Central memory CD8-positive, alpha-beta T cell (primary cell): ENCODE measurements around the gene TAB2.

ENCODE experiments used
- ATAC-seq: fragments of 150-1000 bp; cut with Tn5 transposase; replicated peaks from 2 replicates; pipeline ENCODE4 v1.10.0; 2022; ENCODE audit warnings: mild to moderate bottlenecking, moderate FRiP score, moderate number of reproducible peaks; ENCODE audit not compliant: poor library complexity, severe bottlenecking; ENCODE audit errors: extremely low read depth
- DNase-seq, 2 donors: peaks; one replicate each; pipeline ENCODE4 v3.0.0; 2021; ENCODE audit warnings: low spot score in 2 of 2
- H3K27ac Mint-ChIP-seq: one replicate; pipeline ENCODE4 v1.8.0; 2022; ENCODE audit warnings: low read depth, mild to moderate bottlenecking, moderate library complexity, mixed read lengths
- H3K27me3 Mint-ChIP-seq: one replicate; pipeline ENCODE4 v1.8.0; 2022; ENCODE audit warnings: mixed read lengths
- H3K36me3 Mint-ChIP-seq: one replicate; pipeline ENCODE4 v1.8.0; 2022; ENCODE audit warnings: mild to moderate bottlenecking, moderate library complexity, mixed read lengths; ENCODE audit not compliant: insufficient read depth
- H3K4me1 Mint-ChIP-seq: one replicate; pipeline ENCODE4 v1.8.0; 2022; ENCODE audit warnings: mixed read lengths
- H3K4me3 Mint-ChIP-seq: one replicate; pipeline ENCODE4 v1.8.0; 2022; ENCODE audit warnings: mild to moderate bottlenecking, moderate library complexity, mixed read lengths
- H3K9me3 Mint-ChIP-seq: one replicate; pipeline ENCODE4 v1.8.0; 2022; ENCODE audit warnings: mixed read lengths

Gene TAB2

DNA sequence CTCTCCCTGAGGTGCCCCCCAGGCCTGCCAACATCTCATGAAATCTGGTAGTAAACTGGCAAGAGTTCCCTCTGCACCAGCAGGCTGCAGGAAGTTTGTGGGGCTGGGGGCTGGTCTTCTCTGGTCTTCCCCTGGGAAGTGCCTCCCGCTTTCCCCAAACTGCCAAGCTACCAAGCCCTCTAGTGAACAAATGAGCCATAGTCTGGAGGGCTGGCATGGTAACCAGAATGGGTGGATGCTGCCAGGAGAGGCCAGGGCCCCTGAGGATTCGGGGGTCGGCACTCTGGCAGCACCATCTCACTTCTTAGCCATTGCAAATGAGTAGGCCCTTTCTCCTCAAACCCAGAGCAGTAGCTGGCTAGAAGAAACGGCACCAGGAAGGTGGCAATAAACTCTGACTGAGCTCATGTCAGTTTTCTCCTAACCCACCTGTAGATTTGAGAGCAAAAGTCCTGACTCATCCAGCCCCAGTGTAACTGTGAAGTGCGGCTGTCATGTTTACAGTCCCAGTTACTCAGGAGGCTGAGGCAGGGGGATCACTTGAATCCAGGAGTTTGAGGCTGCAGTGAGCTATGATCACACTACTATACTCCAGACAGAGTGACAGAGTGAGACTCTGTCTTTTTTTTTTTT is 131.4 kb downstream of the TAB2 start:
- ATAC-seq: no peak
- H3K36me3 Mint-ChIP-seq: peaks cover 11% of the 10 kb centered on the region
- no peak for DNase-seq
- H3K4me3 Mint-ChIP-seq: no peak overlapping the region
- H3K27ac Mint-ChIP-seq: no peak overlapping the region
- H3K9me3 Mint-ChIP-seq: no peaks in the 10 kb centered on the region
- H3K27me3 Mint-ChIP-seq: no peaks in the 10 kb centered on the region
- no peaks in the 10 kb centered on the region for H3K4me1 Mint-ChIP-seq

DNA sequence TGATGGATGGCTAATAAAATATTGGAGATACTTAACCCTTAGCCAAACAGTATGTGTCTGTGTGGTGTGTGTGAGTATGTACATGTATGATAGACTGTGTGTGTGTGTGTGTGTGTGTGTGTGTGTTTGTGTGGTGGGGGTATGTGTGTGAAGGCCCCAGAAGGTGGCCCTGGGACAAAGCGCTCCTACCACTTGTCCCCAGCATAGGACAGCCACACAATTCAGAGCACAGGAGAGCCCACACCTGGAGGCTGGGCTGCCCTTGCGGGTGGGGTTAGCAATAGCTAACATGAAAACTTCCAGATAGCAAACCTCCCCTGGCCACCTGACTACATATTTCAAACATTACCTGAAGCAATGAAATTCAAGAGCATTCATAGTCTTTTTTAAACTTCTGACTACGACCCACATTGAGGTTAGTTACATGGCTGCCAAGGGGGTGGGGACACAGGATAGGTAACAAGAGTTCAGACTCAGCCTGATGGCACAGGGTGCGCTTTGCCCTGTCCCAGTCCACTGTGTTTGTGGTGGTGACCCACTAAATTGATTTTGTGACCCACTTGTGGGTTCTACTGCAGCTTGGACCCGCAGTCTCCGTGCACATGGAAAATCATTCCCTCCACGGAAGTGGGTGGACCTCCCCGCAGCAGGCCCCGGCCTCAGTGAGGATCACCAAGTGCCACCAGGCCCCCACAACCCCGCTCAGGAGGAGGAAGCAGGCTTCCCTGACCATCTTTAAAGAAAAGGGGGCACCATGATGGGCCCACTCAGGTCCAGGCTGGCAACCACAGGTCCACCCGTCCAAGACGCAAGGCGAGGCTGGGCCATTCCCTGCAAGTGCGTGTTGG is 132.5 kb downstream of the TAB2 start:
- no peak for DNase-seq
- Mint-ChIP-seq H3K27ac (no peak overlapping the region), H3K4me3 (peak overlapping the region; percentile 49), H3K36me3 (peaks cover 13% of the 10 kb centered on the region), H3K27me3 (no peaks in the 10 kb centered on the region), H3K4me1 (no peaks in the 10 kb centered on the region), H3K9me3 (no peaks in the 10 kb centered on the region)
- no peak for ATAC-seq

- no peak for ATAC-seq
- H3K36me3 Mint-ChIP-seq: peaks cover 13% of the 10 kb centered on the region
- H3K27me3 Mint-ChIP-seq: no peaks in the 10 kb centered on the region
Observed at GRCh38 chr6:149450679-149451375, 133.3 kb downstream of the TAB2 start.

DNA sequence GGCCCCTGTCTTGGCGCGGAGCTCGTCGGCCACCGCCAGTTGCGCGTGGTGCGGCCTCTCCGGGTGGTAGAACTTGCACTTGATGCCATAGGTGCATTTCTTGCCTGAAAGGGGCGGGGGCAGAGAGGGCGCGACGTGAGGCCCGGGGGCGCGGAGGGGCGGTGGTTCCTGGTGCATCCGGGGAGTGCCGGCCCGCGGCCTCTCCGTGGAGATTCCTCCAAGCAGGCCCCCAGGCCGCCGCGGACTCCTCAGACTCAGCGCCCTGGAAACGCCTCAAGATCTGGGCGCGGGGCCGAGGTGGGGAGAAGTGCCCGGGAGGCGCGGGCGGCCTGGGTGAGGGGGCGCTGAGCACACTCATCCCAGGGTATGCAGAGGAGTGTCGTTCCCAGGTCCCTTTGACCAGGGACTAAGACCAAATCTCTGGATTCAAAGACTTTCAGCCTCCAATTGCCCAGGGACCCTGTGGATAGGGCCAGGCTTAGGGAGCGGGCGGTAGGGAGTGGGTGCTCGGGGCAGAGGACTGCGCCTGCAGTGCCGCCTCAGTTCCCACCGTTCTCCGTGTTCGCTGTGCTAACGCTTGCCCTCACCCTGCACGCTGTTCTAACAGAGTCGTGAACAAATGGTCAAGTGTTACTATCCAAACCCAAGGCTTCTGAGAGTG is 134.0 kb downstream of the TAB2 start:
- DNase-seq (no peak), ATAC-seq (no peak)
- Mint-ChIP-seq H3K4me3 (no peak overlapping the region), H3K4me1 (no peaks in the 10 kb centered on the region), H3K27ac (no peak overlapping the region), H3K9me3 (no peaks in the 10 kb centered on the region), H3K36me3 (peaks cover 13% of the 10 kb centered on the region), H3K27me3 (no peaks in the 10 kb centered on the region)

More at GRCh38 chr6:149450679-149451375, 133.3 kb downstream of the TAB2 start:
- DNase-seq: no peak
- Mint-ChIP-seq H3K27ac (no peak overlapping the region), H3K4me1 (no peaks in the 10 kb centered on the region), H3K4me3 (peak overlapping the region; percentile 49), H3K9me3 (no peaks in the 10 kb centered on the region)

GRCh38 chr6:149452037-149452939 is 134.8 kb downstream of the TAB2 start:
- ATAC-seq (no peak), DNase-seq (no peak)
- Mint-ChIP-seq H3K9me3 (no peaks in the 10 kb centered on the region), H3K27ac (no peak overlapping the region), H3K36me3 (peaks cover 13% of the 10 kb centered on the region), H3K4me1 (no peaks in the 10 kb centered on the region), H3K27me3 (no peaks in the 10 kb centered on the region), H3K4me3 (no peak overlapping the region)

- ATAC-seq: no peak
- H3K4me1 Mint-ChIP-seq: no peaks in the 10 kb centered on the region
Observed at GRCh38 chr6:149453597-149454345, 136.3 kb downstream of the TAB2 start.

GRCh38 chr6:149454346-149454848 is 136.9 kb downstream of the TAB2 start:
- Mint-ChIP-seq H3K27me3 (no peaks in the 10 kb centered on the region), H3K4me1 (no peaks in the 10 kb centered on the region), H3K9me3 (no peaks in the 10 kb centered on the region), H3K4me3 (no peak overlapping the region), H3K27ac (no peak overlapping the region), H3K36me3 (peaks cover 26% of the 10 kb centered on the region)
- DNase-seq: no peak
- ATAC-seq: no peak

More at GRCh38 chr6:149453597-149454345, 136.3 kb downstream of the TAB2 start:
- Mint-ChIP-seq H3K4me3 (no peak overlapping the region), H3K27ac (no peak overlapping the region), H3K9me3 (no peaks in the 10 kb centered on the region), H3K36me3 (peaks cover 21% of the 10 kb centered on the region), H3K27me3 (no peaks in the 10 kb centered on the region)
- no peak for DNase-seq

DNA sequence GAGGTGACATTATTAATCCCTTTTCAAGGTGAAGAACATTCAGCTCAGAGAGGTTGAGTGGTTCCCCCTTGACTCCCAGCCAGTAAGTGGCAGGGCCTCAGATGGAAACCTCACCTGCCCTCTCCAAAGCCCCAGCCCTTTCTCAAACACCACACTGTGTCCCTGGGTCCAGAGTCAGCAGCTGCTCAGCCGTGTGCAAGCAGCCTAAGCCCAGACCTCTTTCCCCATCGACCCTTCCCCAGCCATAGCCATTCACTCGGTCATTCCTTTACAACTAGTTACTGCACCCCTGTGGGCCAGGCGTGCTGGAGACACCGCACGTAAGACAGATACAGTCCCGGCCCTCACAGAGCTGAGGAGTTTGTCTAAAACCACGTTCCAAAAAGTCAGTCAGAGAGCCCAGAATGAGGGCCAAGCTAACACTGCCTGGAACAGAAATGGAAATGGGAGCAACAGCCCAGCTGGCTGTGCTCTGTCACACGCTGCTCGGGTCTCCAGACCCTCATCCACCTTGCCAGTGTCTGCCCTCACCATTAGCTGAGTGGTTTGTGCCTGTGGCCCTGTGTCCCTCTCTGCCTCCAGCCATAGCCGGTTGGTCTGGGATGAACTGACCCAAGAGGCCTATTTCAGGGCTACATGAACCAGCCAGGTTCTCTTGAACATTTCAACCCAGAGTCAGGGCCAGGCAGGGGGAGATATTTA is 137.7 kb downstream of the TAB2 start:
- peaks cover 29% of the 10 kb centered on the region for H3K36me3 Mint-ChIP-seq
- peak overlapping the region; percentile 49 for H3K27ac Mint-ChIP-seq
- no peaks in the 10 kb centered on the region for H3K4me1 Mint-ChIP-seq
- no peak for DNase-seq
- H3K4me3 Mint-ChIP-seq: no peak overlapping the region
- H3K9me3 Mint-ChIP-seq: no peaks in the 10 kb centered on the region
- peak; percentile 10 for ATAC-seq
- no peaks in the 10 kb centered on the region for H3K27me3 Mint-ChIP-seq

DNA sequence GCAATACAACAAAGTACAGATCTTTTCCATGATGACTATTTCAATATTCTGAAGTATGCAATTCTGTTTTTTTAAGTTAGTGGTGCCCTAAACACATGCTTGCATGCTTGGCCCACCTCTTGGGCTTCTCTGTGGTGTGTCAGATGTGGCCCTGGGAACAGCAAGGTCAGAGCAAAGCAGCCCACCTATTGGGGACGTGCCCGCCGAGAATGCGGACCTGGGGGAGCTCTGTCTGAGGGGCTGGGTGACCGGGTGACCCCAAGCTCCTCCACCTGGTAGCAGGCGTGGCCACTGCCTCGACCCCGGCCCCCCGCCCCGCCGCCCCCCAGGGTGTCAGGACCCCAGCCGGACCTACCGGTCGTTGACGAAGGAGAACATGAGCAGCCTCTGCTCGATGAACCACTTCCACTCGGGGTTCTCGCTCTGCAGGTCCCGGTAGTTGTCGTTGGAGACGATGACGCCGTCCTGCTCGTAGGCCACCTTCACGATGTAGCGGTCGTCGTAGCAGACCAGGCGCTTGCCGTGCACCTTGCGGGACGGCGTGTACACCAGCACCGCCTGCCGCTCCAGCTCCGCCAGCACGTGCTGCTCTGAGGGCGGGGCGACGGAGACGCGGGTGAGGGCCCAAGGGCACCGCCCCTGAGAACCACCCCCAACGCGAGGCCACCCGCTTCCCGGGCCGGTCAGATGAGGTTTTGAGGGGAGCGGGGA is 139.0 kb downstream of the TAB2 start:
- no peak for DNase-seq
- no peaks in the 10 kb centered on the region for H3K9me3 Mint-ChIP-seq
- no peak overlapping the region for H3K27ac Mint-ChIP-seq
- no peaks in the 10 kb centered on the region for H3K27me3 Mint-ChIP-seq
- no peak overlapping the region for H3K4me3 Mint-ChIP-seq
- no peaks in the 10 kb centered on the region for H3K4me1 Mint-ChIP-seq
- peaks cover 38% of the 10 kb centered on the region for H3K36me3 Mint-ChIP-seq
- no peak for ATAC-seq

DNA sequence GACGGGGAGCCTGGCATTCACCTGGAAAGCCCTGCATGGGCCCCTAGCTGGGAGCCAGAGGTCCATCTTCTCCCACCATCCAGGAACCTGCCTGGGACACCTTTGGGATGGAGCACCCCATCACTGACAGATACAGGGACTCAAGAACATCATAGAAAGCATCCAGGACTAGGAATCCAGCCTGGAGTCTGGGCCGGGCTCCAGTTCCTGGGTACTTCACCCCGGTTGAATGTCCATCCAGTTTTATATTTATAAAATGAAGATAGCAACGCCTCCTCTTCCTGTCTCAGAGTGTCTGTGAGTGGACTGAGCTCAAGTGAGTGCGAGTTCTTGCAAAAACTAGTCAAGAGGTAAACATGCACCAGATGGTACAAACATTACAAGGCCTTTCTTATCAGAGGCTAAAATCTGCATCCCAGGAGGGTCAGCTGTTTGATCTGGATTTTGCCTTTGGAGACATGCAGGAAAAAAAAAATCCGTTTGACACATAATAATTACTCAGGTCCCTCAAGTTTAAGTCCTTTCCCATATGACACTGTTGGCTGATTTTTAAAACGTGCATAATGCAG is 139.9 kb downstream of the TAB2 start:
- ATAC-seq: no peak
- Mint-ChIP-seq H3K4me3 (no peak overlapping the region), H3K27me3 (no peaks in the 10 kb centered on the region), H3K36me3 (peaks cover 41% of the 10 kb centered on the region), H3K27ac (no peak overlapping the region), H3K4me1 (peaks cover 2% of the 10 kb centered on the region), H3K9me3 (no peaks in the 10 kb centered on the region)
- no peak for DNase-seq
